Measurements from ENCODE around the gene NKAIN2. TPM values are rescaled to one million over a fixed set of nuclear protein-coding genes. Genes with fewer than 3 reads are reported as not detected.

NKAIN2 gene
- total RNA-seq, 1 experiment from 2014 or later, result not detected

DNA sequence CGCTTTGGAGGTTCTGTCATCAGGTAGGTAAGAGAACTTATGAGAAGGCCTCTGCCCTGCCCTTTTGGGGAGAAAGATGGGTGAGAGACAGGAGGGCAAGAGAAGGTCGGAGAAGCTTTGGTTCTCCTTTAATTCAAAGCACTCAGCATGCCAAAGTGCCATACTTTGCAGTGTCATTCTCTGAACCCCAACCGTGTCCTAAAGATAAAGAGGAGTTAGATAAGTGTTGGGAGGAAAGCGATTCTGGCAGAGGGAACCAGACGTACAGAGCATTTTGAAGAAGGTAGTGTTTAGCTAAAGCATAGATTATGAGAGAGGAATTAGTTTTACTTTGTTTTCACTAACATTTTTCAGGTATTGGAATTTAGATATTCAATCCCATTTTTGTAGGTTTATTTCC lies 40.3 kb downstream of the NKAIN2 start:
- intact Hi-C loops (cut with micrococcal nuclease; ENCODE audit: unreplicated experiment), result no loop called here
- H3K36me3 Mint-ChIP-seq (ENCODE audit: insufficient read depth, unreplicated experiment), result no peaks in the 10 kb centered on the region

DNA sequence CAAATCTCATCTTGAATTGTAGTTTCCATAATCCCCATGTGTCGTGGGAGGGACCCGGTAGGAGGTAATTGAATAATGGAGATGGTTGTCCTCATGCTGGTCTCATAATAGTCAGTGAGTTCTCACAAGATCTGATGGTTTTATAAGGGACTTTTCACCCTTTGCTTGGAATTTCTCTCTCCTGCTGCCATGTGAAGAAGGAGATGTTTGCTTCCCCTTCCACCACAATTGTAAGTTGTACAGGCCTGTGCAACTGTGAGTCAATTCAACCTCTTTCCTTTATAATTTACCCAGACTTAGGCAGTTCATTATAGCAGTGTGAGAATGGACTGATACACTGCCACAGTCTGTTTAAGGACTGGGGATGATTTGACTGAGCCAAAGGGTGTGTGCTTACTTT lies 44.7 kb downstream of the NKAIN2 start:
- Mint-ChIP-seq H3K27ac (ENCODE audit: unreplicated experiment) (no peak overlapping the region), H3K4me1 (ENCODE audit: low read depth, unreplicated experiment) (no peaks in the 10 kb centered on the region), H3K36me3 (ENCODE audit: insufficient read depth, unreplicated experiment) (no peaks in the 10 kb centered on the region), H3K9me3 (ENCODE audit: low read depth, unreplicated experiment) (no peaks in the 10 kb centered on the region), H3K27me3 (ENCODE audit: unreplicated experiment) (no peaks in the 10 kb centered on the region), H3K4me3 (ENCODE audit: low read depth, unreplicated experiment) (no peak overlapping the region)
- no peak for DNase-seq
- CTCF ChIA-PET, result no interaction called here
- intact Hi-C loops (cut with micrococcal nuclease; ENCODE audit: unreplicated experiment), result no loop called here
- TF ChIP-seq, protein P1, sequence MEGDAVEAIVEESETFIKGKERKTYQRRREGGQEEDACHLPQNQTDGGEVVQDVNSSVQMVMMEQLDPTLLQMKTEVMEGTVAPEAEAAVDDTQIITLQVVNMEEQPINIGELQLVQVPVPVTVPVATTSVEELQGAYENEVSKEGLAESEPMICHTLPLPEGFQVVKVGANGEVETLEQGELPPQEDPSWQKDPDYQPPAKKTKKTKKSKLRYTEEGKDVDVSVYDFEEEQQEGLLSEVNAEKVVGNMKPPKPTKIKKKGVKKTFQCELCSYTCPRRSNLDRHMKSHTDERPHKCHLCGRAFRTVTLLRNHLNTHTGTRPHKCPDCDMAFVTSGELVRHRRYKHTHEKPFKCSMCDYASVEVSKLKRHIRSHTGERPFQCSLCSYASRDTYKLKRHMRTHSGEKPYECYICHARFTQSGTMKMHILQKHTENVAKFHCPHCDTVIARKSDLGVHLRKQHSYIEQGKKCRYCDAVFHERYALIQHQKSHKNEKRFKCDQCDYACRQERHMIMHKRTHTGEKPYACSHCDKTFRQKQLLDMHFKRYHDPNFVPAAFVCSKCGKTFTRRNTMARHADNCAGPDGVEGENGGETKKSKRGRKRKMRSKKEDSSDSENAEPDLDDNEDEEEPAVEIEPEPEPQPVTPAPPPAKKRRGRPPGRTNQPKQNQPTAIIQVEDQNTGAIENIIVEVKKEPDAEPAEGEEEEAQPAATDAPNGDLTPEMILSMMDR (IDR thresholded peaks at IDR 0.05; ENCODE audit: unreplicated experiment), result no peak
- no TSS peak for BruUV-seq (replicated peaks)

More for the DNA sequence above, 40.3 kb downstream of the NKAIN2 start:
- Mint-ChIP-seq H3K27ac (ENCODE audit: unreplicated experiment) (no peak overlapping the region), H3K27me3 (ENCODE audit: unreplicated experiment) (no peaks in the 10 kb centered on the region), H3K4me1 (ENCODE audit: low read depth, unreplicated experiment) (no peaks in the 10 kb centered on the region), H3K9me3 (ENCODE audit: low read depth, unreplicated experiment) (no peaks in the 10 kb centered on the region), H3K4me3 (ENCODE audit: low read depth, unreplicated experiment) (no peak overlapping the region)
- TF ChIP-seq, protein P1 (IDR thresholded peaks at IDR 0.05; ENCODE audit: unreplicated experiment), result no peak
- no TSS peak for BruUV-seq (replicated peaks)
- CTCF ChIA-PET, result no interaction called here
- DNase-seq, result no peak

DNA sequence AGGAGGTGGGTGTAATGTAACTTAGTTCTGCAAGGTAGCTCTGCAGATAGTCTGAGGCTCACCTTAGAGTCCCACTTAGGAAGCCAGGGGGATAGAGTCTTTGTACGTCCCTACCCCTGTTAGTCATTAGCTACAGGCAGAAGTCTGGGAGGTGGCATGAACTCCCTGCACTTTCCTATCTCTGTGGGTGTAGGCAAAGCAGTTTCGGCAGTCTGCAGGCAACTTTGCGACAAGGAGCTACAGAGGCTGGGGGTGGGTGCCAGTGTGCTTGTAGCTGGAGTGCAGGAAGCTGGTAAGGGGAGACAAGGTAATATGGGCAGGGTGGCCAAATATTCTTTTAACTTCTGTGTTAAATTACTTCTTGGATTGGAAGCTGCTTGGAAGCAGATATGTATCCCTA lies 45.7 kb downstream of the NKAIN2 start:
- no peak for DNase-seq
- no peak overlapping the region for H3K27ac Mint-ChIP-seq (ENCODE audit: unreplicated experiment)
- CTCF ChIA-PET, result no interaction called here
- H3K4me3 Mint-ChIP-seq (ENCODE audit: low read depth, unreplicated experiment), result no peak overlapping the region
- no peaks in the 10 kb centered on the region for H3K36me3 Mint-ChIP-seq (ENCODE audit: insufficient read depth, unreplicated experiment)
- H3K4me1 Mint-ChIP-seq (ENCODE audit: low read depth, unreplicated experiment), result no peaks in the 10 kb centered on the region
- no TSS peak for BruUV-seq (replicated peaks)
- H3K9me3 Mint-ChIP-seq (ENCODE audit: low read depth, unreplicated experiment), result no peaks in the 10 kb centered on the region
- no peaks in the 10 kb centered on the region for H3K27me3 Mint-ChIP-seq (ENCODE audit: unreplicated experiment)
- intact Hi-C loops (cut with micrococcal nuclease; ENCODE audit: unreplicated experiment), result no loop called here
- TF ChIP-seq, protein P1 (IDR thresholded peaks at IDR 0.05; ENCODE audit: unreplicated experiment), result no peak

DNA sequence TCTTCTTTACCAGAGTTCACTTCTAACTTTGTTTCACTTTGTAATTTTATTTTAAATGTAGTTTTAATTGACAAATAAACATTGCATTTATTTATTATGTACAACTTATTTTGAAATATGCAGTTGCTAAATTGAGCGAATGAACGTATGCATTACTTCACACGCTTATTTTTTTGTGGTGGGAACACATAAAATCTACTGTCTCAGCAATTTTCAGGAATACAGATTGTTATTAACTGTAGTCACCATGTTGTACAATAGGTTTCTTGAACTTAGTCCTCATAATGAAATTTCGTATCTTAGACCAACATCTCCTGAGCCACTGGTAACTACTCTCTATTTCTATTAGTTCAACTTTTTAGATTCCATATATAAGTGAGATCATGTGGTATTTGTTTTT lies 46.9 kb downstream of the NKAIN2 start:
- H3K27me3 Mint-ChIP-seq (ENCODE audit: unreplicated experiment), result no peaks in the 10 kb centered on the region
- DNase-seq, result no peak
- no peaks in the 10 kb centered on the region for H3K4me1 Mint-ChIP-seq (ENCODE audit: low read depth, unreplicated experiment)
- H3K36me3 Mint-ChIP-seq (ENCODE audit: insufficient read depth, unreplicated experiment), result no peaks in the 10 kb centered on the region
- no peak overlapping the region for H3K4me3 Mint-ChIP-seq (ENCODE audit: low read depth, unreplicated experiment)
- CTCF ChIA-PET, result no interaction called here
- H3K9me3 Mint-ChIP-seq (ENCODE audit: low read depth, unreplicated experiment), result no peaks in the 10 kb centered on the region
- TF ChIP-seq, protein P1 (IDR thresholded peaks at IDR 0.05; ENCODE audit: unreplicated experiment), result no peak
- no TSS peak for BruUV-seq (replicated peaks)
- intact Hi-C loops (cut with micrococcal nuclease; ENCODE audit: unreplicated experiment), result no loop called here
- no peak overlapping the region for H3K27ac Mint-ChIP-seq (ENCODE audit: unreplicated experiment)

DNA sequence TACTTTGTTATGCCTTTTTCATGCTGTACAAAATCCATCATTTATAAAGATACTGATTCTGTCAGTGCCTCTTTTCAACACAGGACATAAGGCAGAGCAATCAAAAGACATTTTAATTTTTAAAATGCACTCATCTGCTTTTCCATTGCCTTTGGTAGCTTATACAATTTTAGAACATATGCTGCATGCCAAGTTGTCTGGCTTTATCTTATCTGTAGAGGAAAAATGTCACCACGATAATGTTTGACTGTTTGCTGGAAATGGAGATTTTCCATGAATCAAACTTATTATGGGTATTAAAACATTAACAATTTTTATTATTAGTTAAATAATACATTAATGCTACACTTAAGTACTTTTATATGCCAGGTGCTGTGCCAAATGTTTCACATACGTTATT lies 50.5 kb downstream of the NKAIN2 start:
- no peaks in the 10 kb centered on the region for H3K27me3 Mint-ChIP-seq (ENCODE audit: unreplicated experiment)
- H3K4me3 Mint-ChIP-seq (ENCODE audit: low read depth, unreplicated experiment), result no peak overlapping the region
- H3K36me3 Mint-ChIP-seq (ENCODE audit: insufficient read depth, unreplicated experiment), result no peaks in the 10 kb centered on the region
- H3K27ac Mint-ChIP-seq (ENCODE audit: unreplicated experiment), result no peak overlapping the region
- CTCF ChIA-PET, result no interaction called here
- TF ChIP-seq, protein P1 (IDR thresholded peaks at IDR 0.05; ENCODE audit: unreplicated experiment), result no peak
- no peak for DNase-seq
- no TSS peak for BruUV-seq (replicated peaks)
- intact Hi-C loops (cut with micrococcal nuclease; ENCODE audit: unreplicated experiment), result no loop called here
- H3K4me1 Mint-ChIP-seq (ENCODE audit: low read depth, unreplicated experiment), result no peaks in the 10 kb centered on the region
- H3K9me3 Mint-ChIP-seq (ENCODE audit: low read depth, unreplicated experiment), result no peaks in the 10 kb centered on the region

Measured in Calu3 (cell line).